H1 (cell line): ENCODE data around the gene STK11IP. TPM values are rescaled to one million over a fixed set of nuclear protein-coding genes. Genes with fewer than 3 reads are reported as not detected.

Experiments
- CTCF ChIA-PET: fragments of 300-600 bp; sonication (Branson Sonifier 250); formaldehyde crosslinking; loops from one replicate; lab custom pipeline; 2021; ENCODE audit not compliant: partially characterized antibody; lab: Charles Lee
- POLR2A ChIA-PET: fragments of 300-600 bp; sonication (Branson Sonifier 250); formaldehyde crosslinking; loops from one replicate; lab custom pipeline; 2021; ENCODE audit warnings: inconsistent platforms; ENCODE audit not compliant: partially characterized antibody; lab: Charles Lee
- DNase-seq, 2 experiments: peaks; one replicate each; pipeline versions ENCODE4 v3.0.0 to v3.0.0-alpha.2; 2010 to 2022; ENCODE audit warnings: low spot score in 2 of 2, low read depth in 1 of 2, mixed read lengths in 1 of 2
- FAIRE-seq: peaks from 2 replicates; lab custom pipeline; 2011; peaks lifted over from hg19 to GRCh38; lab: Jason Lieb, UNC
- H2AFZ ChIP-seq: 2 replicates; pipeline ENCODE4 v1.8.1; 2012; ENCODE audit warnings: low read length, inconsistent platforms
- H2AK5ac ChIP-seq: 2 replicates; pipeline ENCODE4 v1.6.1; 2013; ENCODE audit warnings: low read depth, low read length
- H2BK120ac ChIP-seq: replicated peaks from 2 replicates; pipeline ENCODE3; 2013; ENCODE audit warnings: low read depth, low read length, inconsistent platforms
- H2BK12ac ChIP-seq: 2 replicates; pipeline ENCODE4 v1.6.1; 2013; ENCODE audit warnings: low read depth, low read length
- H2BK15ac ChIP-seq: 2 replicates; pipeline ENCODE4 v1.6.1; 2013; ENCODE audit warnings: low read length
- H2BK20ac ChIP-seq: 2 replicates; pipeline ENCODE4 v1.6.1; 2013; ENCODE audit warnings: low read length
- H2BK5ac ChIP-seq: 2 replicates; pipeline ENCODE4 v1.6.1; 2013; ENCODE audit warnings: low read depth, low read length
- H3K14ac ChIP-seq: 2 replicates; pipeline ENCODE4 v1.6.1; 2013; ENCODE audit warnings: inconsistent platforms; ENCODE audit not compliant: insufficient read length
- H3K18ac ChIP-seq: 2 replicates; pipeline ENCODE4 v1.6.1; 2013; ENCODE audit warnings: low read length; ENCODE audit errors: extremely low read depth
- H3K23ac ChIP-seq: 2 replicates; pipeline ENCODE4 v1.6.1; 2013; ENCODE audit warnings: inconsistent platforms; ENCODE audit not compliant: insufficient read length
- H3K23me2 ChIP-seq: 2 replicates; pipeline ENCODE4 v1.6.1; 2013; ENCODE audit warnings: low read depth, low read length
- H3K27ac ChIP-seq: 2 replicates; pipeline ENCODE4 v1.6.1; 2011; ENCODE audit warnings: low read depth, low read length, inconsistent platforms
- H3K27me3 ChIP-seq, 4 experiments: replicated peaks in 1 of 4; 1 replicate in 1 of 4; 2 replicates in 3 of 4; pipeline versions ENCODE4 v1.6.1 to v1.8.1; 2011 to 2013; ENCODE audit warnings: low read length in 3 of 4, mild to moderate bottlenecking in 3 of 4, inconsistent platforms in 2 of 4, mixed read lengths in 2 of 4, moderate library complexity in 1 of 4; ENCODE audit not compliant: control insufficient read depth in 3 of 4, insufficient read depth in 3 of 4; ENCODE audit errors: extremely low read depth in 1 of 4
- H3K36me3 ChIP-seq, 4 experiments: 2 replicates each; pipeline versions ENCODE4 v1.6.1 to v1.8.1; 2011 to 2013; ENCODE audit warnings: mild to moderate bottlenecking in 4 of 4, low read length in 3 of 4, moderate library complexity in 2 of 4, control low read depth in 1 of 4, inconsistent platforms in 1 of 4; ENCODE audit not compliant: insufficient read depth in 4 of 4, control insufficient read depth in 2 of 4
- H3K4ac ChIP-seq: replicated peaks from 2 replicates; pipeline ENCODE3; 2013; ENCODE audit warnings: low read length, low read depth, mixed read lengths, inconsistent platforms; ENCODE audit not compliant: insufficient read length
- H3K4me1 ChIP-seq, 4 experiments: replicated peaks in 1 of 4; 1 replicate in 1 of 4; 2 replicates in 3 of 4; pipeline versions ENCODE4 v1.6.1 to v1.8.1; 2011 to 2013; ENCODE audit warnings: low read length in 3 of 4, inconsistent platforms in 2 of 4, mixed read lengths in 1 of 4; ENCODE audit not compliant: insufficient read depth in 4 of 4, control insufficient read depth in 3 of 4
- H3K4me2 ChIP-seq, 2 experiments: 2 replicates each; pipeline versions ENCODE4 v1.6.1 to v1.8.1; 2011 to 2013; ENCODE audit warnings: low read depth in 2 of 2, low read length in 2 of 2, control low read depth in 1 of 2, inconsistent platforms in 1 of 2, mild to moderate bottlenecking in 1 of 2; ENCODE audit not compliant: insufficient read depth in 1 of 2
- H3K4me3 ChIP-seq, 4 experiments: fragments of 200-600, 300-600 bp in 1 of 4; sonication (generic), shearing (Covaris generic), sonication (Bioruptor Twin) in 1 of 4; 2 replicates each; pipeline versions ENCODE4 v1.5.1 to v1.8.1; 2011 to 2016; ENCODE audit warnings: low read length in 4 of 4, low read depth in 3 of 4, control low read depth in 2 of 4, inconsistent platforms in 2 of 4, mild to moderate bottlenecking in 2 of 4, mixed read lengths in 1 of 4, moderate library complexity in 1 of 4; ENCODE audit not compliant: insufficient read depth in 2 of 4; ENCODE audit errors: extremely low read depth in 1 of 4
- H3K56ac ChIP-seq: replicated peaks from 2 replicates; pipeline ENCODE3; 2013; ENCODE audit warnings: low read depth, mild to moderate bottlenecking, mixed read lengths, low read length, inconsistent platforms; ENCODE audit not compliant: insufficient read length
- H3K79me1 ChIP-seq: 2 replicates; pipeline ENCODE4 v1.6.1; 2013; ENCODE audit warnings: low read depth, low read length, control low read depth
- H3K79me2 ChIP-seq, 2 experiments: 2 replicates each; pipeline versions ENCODE4 v1.6.1 to v1.8.1; 2012 to 2013; ENCODE audit warnings: low read length in 2 of 2, mild to moderate bottlenecking in 2 of 2, inconsistent platforms in 1 of 2; ENCODE audit not compliant: insufficient read depth in 2 of 2, control insufficient read depth in 1 of 2
- H3K9ac ChIP-seq, 4 experiments: replicated peaks in 1 of 4; 1 replicate in 1 of 4; 2 replicates in 3 of 4; pipeline versions ENCODE4 v1.6.1 to v1.8.1; 2011 to 2013; ENCODE audit warnings: low read depth in 3 of 4, low read length in 3 of 4, control low read depth in 2 of 4, mild to moderate bottlenecking in 2 of 4, moderate library complexity in 2 of 4, inconsistent platforms in 1 of 4; ENCODE audit errors: extremely low read depth in 1 of 4
- H3K9me3 ChIP-seq, 2 experiments: 2 replicates each; pipeline versions ENCODE4 v1.6.1 to v1.8.1; 2012 to 2013; ENCODE audit warnings: mild to moderate bottlenecking in 2 of 2, moderate library complexity in 2 of 2, control low read depth in 1 of 2, inconsistent platforms in 1 of 2, low read depth in 1 of 2, low read length in 1 of 2, mixed read lengths in 1 of 2; ENCODE audit not compliant: insufficient read depth in 2 of 2
- H4K20me1 ChIP-seq, 2 experiments: replicated peaks in 1 of 2; 2 replicates each; pipeline versions ENCODE3 to v1.8.1; 2011 to 2013; ENCODE audit warnings: inconsistent platforms in 2 of 2, low read length in 2 of 2, mild to moderate bottlenecking in 1 of 2; ENCODE audit not compliant: insufficient read depth in 2 of 2, control insufficient read depth in 1 of 2
- H4K5ac ChIP-seq: 2 replicates; pipeline ENCODE4 v1.6.1; 2013; ENCODE audit warnings: low read length, low read depth, mixed read lengths, inconsistent platforms; ENCODE audit not compliant: insufficient read length
- H4K8ac ChIP-seq: 2 replicates; pipeline ENCODE4 v1.8.0; 2013; ENCODE audit warnings: mild to moderate bottlenecking, moderate library complexity, low read length, inconsistent platforms; ENCODE audit not compliant: insufficient read depth; ENCODE audit errors: extremely low read depth
- H4K91ac ChIP-seq: replicated peaks from 2 replicates; pipeline ENCODE3; 2013; ENCODE audit warnings: low read length, mixed read lengths, inconsistent platforms; ENCODE audit not compliant: insufficient read length
- EP300 ChIP-seq, 2 experiments: IDR thresholded peaks; 1 replicate in 1 of 2; 2 replicates in 1 of 2; pipeline ENCODE4 v1.6.1; 2011 to 2012; ENCODE audit warnings: low read depth in 2 of 2, low read length in 2 of 2, mild to moderate bottlenecking in 2 of 2, borderline replicate concordance in 1 of 2, inconsistent platforms in 1 of 2, moderate library complexity in 1 of 2
- POU5F1 ChIP-seq: IDR thresholded peaks from 2 replicates; pipeline ENCODE4 v1.6.1; 2011; ENCODE audit warnings: low read depth, mild to moderate bottlenecking, low read length, moderate library complexity
- SRF ChIP-seq: IDR thresholded peaks from 2 replicates; pipeline ENCODE4 v1.6.1; 2011; ENCODE audit warnings: mild to moderate bottlenecking, low read depth, low read length, moderate library complexity
- TAF7 ChIP-seq: optimal IDR thresholded peaks from 2 replicates; pipeline ENCODE3; 2011; ENCODE audit warnings: low read depth, mild to moderate bottlenecking, inconsistent platforms, low read length, moderate library complexity, borderline replicate concordance
- WGBS, 2 experiments: shearing (Covaris generic) in 1 of 2; methylation state at CpG; one replicate each; pipeline versions ENCODE4 v1.1.6 to v1.1.7; 2013 to 2015; ENCODE audit warnings: low lambda C conversion rate in 2 of 2, mixed read lengths in 2 of 2, inconsistent platforms in 1 of 2, low coverage in 1 of 2, missing lambda C conversion rate in 1 of 2; ENCODE audit not compliant: insufficient replicate concordance in 2 of 2, insufficient coverage in 1 of 2, insufficient read length in 1 of 2; ENCODE audit errors: extremely low coverage in 1 of 2, missing lambda C conversion rate in 1 of 2; 5-methylcytosine and 5-hydroxymethylcytosine counted together
- polyA plus RNA-seq, 7 experiments: library from polyadenylated mRNA; depleted of rRNA in 3 of 7; stranded (reverse) in 5 of 7; unstranded in 2 of 7; fragments of >200 nt in 5 of 7; fragments of 200-250 nt in 2 of 7; gene quantifications; 1 replicate in 5 of 7; 2 replicates in 1 of 7; 4 replicates in 1 of 7; pipeline versions ENCODE4 v1.2.1 to v1.2.3, GENCODE V29; 2011 to 2013; ENCODE audit warnings: missing spikeins in 2 of 7, mixed read lengths in 2 of 7
- total RNA-seq: library from RNA; stranded (reverse); fragmentation: NEBNext Ultra II Directional; extraction: Animal tissue kit (Norgen Biotek cat#: 25700); gene quantifications from 2 replicates; pipeline ENCODE4 v1.2.1, GENCODE V29; 2021
- TF ChIP-seq, protein P1 (sequence below): IDR thresholded peaks from 2 replicates; pipeline ENCODE4 v1.6.1; 2011; ENCODE audit warnings: low read depth, mild to moderate bottlenecking, low read length; ENCODE audit not compliant: insufficient read depth

STK11IP gene
- total and polyA plus RNA-seq, 2 of the 8 experiments (the other 6 are each of a cell fraction or from before 2014, with no cell fraction given), result 18.5 to 29.6 TPM

DNA sequence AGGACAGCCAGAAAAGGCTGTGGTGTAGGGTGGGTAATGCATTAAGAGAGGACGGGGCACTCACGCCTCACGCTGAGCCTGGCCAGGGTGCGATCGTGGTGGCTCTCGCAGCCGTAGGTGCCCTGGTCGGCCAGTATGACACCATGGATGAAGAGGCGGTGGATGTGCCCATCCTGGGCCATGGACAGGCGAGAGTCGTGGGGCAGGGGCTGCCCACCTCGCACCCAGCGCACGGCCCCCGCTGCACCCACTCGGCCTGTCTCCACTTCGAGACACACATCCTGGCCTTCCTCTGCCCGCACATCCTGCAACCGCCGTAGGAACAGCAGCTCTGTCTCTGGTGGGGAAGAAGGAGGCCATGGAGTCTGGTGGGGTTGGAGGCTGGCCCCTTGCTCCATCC lies 41.7 kb upstream of the STK11IP start:
- Histone ChIP-seq H3K27ac (no peak overlapping the region), H2BK5ac (no peak overlapping the region), H3K9me3 (no peaks in the 10 kb centered on the region), H3K23ac (no peak overlapping the region), H2BK20ac (no peak overlapping the region), H2BK120ac (no peak overlapping the region), H3K4me1 (peaks cover 0 to 25% (median 14%) of the 10 kb centered on the region in 4 experiments; a peak in 6 of 7 replicates), H3K9ac (no peak overlapping the region), H2AFZ (no peak overlapping the region), H3K18ac (no peak overlapping the region), H3K4me3 (no peak overlapping the region), H3K79me1 (no peaks in the 10 kb centered on the region), H4K20me1 (peaks cover 0 to 5% of the 10 kb centered on the region in 2 experiments), H3K23me2 (peaks cover 17% of the 10 kb centered on the region; the same call in 1 of the 2 replicates), H3K36me3 (peaks cover 0 to 13% (median 0%) of the 10 kb centered on the region in 4 experiments; a peak in 3 of 8 replicates), H3K14ac (no peak overlapping the region), H3K56ac (no peak overlapping the region), H4K5ac (no peak overlapping the region), H3K4ac (no peak overlapping the region), H2AK5ac (no peak overlapping the region), H4K8ac (peak overlapping the region; percentile 82; the same call in 1 of the 2 replicates), H2BK12ac (no peak overlapping the region), H2BK15ac (no peak overlapping the region), H3K4me2 (no peak overlapping the region), H4K91ac (no peak overlapping the region), H3K79me2 (no peaks in the 10 kb centered on the region), H3K27me3 (peaks cover 0 to 14% (median 11%) of the 10 kb centered on the region in 4 experiments; a peak in 5 of 7 replicates)
- ChIA-PET POLR2A (interaction anchor here (0.8 to 17.5 kb wide), 4 partner anchors 12 to 41 kb away, joined by 4 to 293 read pairs (median 18); partner anchors contain the start of genes CHPF, INHA, OBSL1 and TMEM198), CTCF (interaction anchor here (0.9 to 19.7 kb wide), 7 partner anchors 11 to 152 kb away, joined by 3 to 293 read pairs (median 7); partner anchors contain the start of genes CHPF, STK11IP and TMEM198)
- FAIRE-seq (no peak), DNase-seq (no peak)
- WGBS, 2 experiments, result 96% methylated on average over 19 of the region's 20 CpGs; no CpG with 5 or more reads in 1 of the 2 experiments
- TF ChIP-seq TAF7 (no peak), EP300 (IDR thresholded peaks at IDR 0.05; ENCODE audit: borderline replicate concordance in 1 of 2, low read depth in 2 of 2, low read length in 2 of 2) (no peak), SRF (no peak), POU5F1 (no peak)
- TF ChIP-seq, protein P1, sequence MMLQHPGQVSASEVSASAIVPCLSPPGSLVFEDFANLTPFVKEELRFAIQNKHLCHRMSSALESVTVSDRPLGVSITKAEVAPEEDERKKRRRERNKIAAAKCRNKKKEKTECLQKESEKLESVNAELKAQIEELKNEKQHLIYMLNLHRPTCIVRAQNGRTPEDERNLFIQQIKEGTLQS, result no peak
